Kidney (tissue), 14 donors: ENCODE measurements around the gene IL31. TPM values are rescaled to one million over a fixed set of nuclear protein-coding genes. Genes with fewer than 3 reads are reported as not detected.

Source experiments
- DNase-seq, 5 donors: peaks; one replicate each; pipeline ENCODE4 v3.0.0-alpha.2; 2013 to 2020
- FAIRE-seq: peaks from 2 replicates; lab custom pipeline; 2012; peaks lifted over from hg19 to GRCh38; lab: Jason Lieb, UNC
- H3K27ac ChIP-seq, 2 donors: one replicate each; pipeline ENCODE4 v1.7.0; 2013; ENCODE audit warnings: low read depth in 2 of 2, low read length in 2 of 2, inconsistent platforms in 1 of 2
- H3K27me3 ChIP-seq: one replicate; pipeline ENCODE4 v1.7.1; 2013; ENCODE audit warnings: low read length, inconsistent platforms; ENCODE audit not compliant: control insufficient read depth, insufficient read depth
- H3K36me3 ChIP-seq, 3 donors: one replicate each; pipeline versions ENCODE4 v1.7.0 to v1.7.1; 2013; ENCODE audit warnings: low read length in 3 of 3, control low read depth in 1 of 3, inconsistent platforms in 1 of 3; ENCODE audit not compliant: insufficient read depth in 3 of 3, control insufficient read depth in 2 of 3
- H3K4me1 ChIP-seq, 3 donors: one replicate each; pipeline versions ENCODE4 v1.7.0 to v1.7.1; 2013; ENCODE audit warnings: low read length in 3 of 3, inconsistent platforms in 1 of 3, low read depth in 1 of 3; ENCODE audit not compliant: control insufficient read depth in 2 of 3, insufficient read depth in 2 of 3
- H3K4me3 ChIP-seq, 3 donors: one replicate each; pipeline versions ENCODE4 v1.7.0 to v1.8.1; 2013; ENCODE audit warnings: low read length in 3 of 3, control low read depth in 1 of 3, inconsistent platforms in 1 of 3
- H3K9ac ChIP-seq, 3 donors: one replicate each; pipeline versions ENCODE4 v1.7.0 to v1.7.1; 2013; ENCODE audit warnings: low read length in 3 of 3, control low read depth in 1 of 3, inconsistent platforms in 1 of 3
- H3K9me3 ChIP-seq, 3 donors: one replicate each; pipeline versions ENCODE4 v1.7.0 to v1.7.1; 2013; ENCODE audit warnings: low read length in 3 of 3, control low read depth in 1 of 3, inconsistent platforms in 1 of 3; ENCODE audit not compliant: control insufficient read depth in 2 of 3, insufficient read depth in 1 of 3
- intact Hi-C: fragments of 100-400 bp; cut with DNase I; formaldehyde crosslinking; loops from one replicate; pipeline ENCODE4 v1.11.1; 2022
- polyA plus RNA-seq: library from polyadenylated mRNA; stranded (reverse); fragments of 350-450 nt; fragmentation: Illumina TruSeq; extraction: RNeasy Lipid Tissue Mini Kit (QIAGEN cat#74804); gene quantifications from one replicate; pipeline ENCODE4 v1.2.3, GENCODE V29; 2014; ENCODE audit warnings: low read depth, low replicate concordance; ENCODE audit not compliant: insufficient read depth
- total RNA-seq: library from RNA; stranded (reverse); fragmentation: NEBNext Ultra II Directional; extraction: Animal tissue kit (Norgen Biotek cat#: 25700); gene quantifications from one replicate; pipeline ENCODE4 v1.2.1, GENCODE V29; 2021
- TF ChIP-seq, protein P1 (sequence below): IDR thresholded peaks from 3 replicates; pipeline ENCODE4 v1.5.1; 2012; ENCODE audit warnings: mild to moderate bottlenecking, moderate library complexity, borderline replicate concordance; ENCODE audit not compliant: insufficient read depth; ENCODE audit errors: extremely low read depth
- donor health status: control.
- donor health status: control.
- donor health status: control.
- donor health status: control.
- donor health status: control.
- donor health status: DM: yes; HTN: yes; CAD: no.
- donor health status: Normal renal cell carcinoma (clear cell type).

Gene IL31
- total and polyA plus RNA-seq, 2 donors from 2014 or later, result not detected

DNA sequence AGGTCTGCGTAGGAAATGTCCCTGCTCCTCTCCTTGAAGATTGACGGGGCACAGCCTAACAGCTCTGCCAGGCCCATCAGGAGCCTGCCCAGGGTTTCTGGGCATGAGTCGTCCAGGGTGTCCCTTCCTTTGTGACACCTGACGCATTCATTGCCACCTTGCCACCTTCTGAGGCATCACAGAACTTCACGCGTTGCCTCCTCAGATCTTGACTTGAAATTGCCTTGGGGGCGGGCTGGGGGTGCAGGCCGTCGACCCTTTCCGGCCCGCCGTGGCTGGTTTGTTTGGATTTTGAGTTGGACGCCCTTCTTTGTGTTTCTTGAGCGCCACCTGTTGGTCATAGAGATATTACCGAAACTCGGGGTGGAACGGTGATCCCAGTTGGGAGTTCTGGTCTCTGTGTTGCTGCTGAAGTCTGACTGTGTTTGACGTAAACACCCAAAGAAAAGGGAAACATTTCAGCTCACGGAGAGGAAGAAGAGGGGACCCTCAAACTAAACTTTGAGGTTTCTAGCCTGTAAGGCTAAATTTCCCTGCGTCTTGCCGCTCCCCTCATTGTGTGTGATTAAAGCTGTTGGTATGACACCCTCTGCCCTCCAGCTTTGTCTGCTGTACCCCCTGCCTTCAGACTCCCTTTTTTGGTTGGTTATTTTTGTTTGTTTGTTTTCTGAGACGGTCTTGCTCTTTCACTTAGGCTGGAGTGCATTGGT lies 50.8 kb downstream of the IL31 start:
- Histone ChIP-seq H3K9me3 (no peaks in the 10 kb centered on the region), H3K27ac (no peak overlapping the region), H3K9ac (no peak overlapping the region), H3K4me3 (no peak overlapping the region), H3K36me3 (peaks cover 0 to 6% (median 2%) of the 10 kb centered on the region in 3 donors), H3K4me1 (peaks cover 0 to 27% (median 27%) of the 10 kb centered on the region in 3 donors), H3K27me3 (no peaks in the 10 kb centered on the region)
- FAIRE-seq (no peak), DNase-seq (peak; percentile 75 to 91 (median 84))
- intact Hi-C loops, result loop anchor here (5.0 kb wide), 1 partner anchor 66 kb away; no protein-coding TSS in a partner anchor
- TF ChIP-seq, protein P1, sequence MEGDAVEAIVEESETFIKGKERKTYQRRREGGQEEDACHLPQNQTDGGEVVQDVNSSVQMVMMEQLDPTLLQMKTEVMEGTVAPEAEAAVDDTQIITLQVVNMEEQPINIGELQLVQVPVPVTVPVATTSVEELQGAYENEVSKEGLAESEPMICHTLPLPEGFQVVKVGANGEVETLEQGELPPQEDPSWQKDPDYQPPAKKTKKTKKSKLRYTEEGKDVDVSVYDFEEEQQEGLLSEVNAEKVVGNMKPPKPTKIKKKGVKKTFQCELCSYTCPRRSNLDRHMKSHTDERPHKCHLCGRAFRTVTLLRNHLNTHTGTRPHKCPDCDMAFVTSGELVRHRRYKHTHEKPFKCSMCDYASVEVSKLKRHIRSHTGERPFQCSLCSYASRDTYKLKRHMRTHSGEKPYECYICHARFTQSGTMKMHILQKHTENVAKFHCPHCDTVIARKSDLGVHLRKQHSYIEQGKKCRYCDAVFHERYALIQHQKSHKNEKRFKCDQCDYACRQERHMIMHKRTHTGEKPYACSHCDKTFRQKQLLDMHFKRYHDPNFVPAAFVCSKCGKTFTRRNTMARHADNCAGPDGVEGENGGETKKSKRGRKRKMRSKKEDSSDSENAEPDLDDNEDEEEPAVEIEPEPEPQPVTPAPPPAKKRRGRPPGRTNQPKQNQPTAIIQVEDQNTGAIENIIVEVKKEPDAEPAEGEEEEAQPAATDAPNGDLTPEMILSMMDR, result peak; percentile 76

Other genes starting within 250 kb of the IL31 start
- gene BCL7A, start 152.3 kb downstream of the IL31 start, total RNA-seq, result 22.7 TPM
- gene BCL7A, start 152.3 kb downstream of the IL31 start, polyA plus RNA-seq, result 6.8 TPM
- 67.6 TPM for gene MLXIP, start 95.5 kb downstream of the IL31 start, total RNA-seq
- 10.9 TPM for gene MLXIP, start 95.5 kb downstream of the IL31 start, polyA plus RNA-seq
- 4.8 TPM for gene LRRC43, start 8.9 kb upstream of the IL31 start, total RNA-seq
- gene LRRC43, start 8.9 kb upstream of the IL31 start, polyA plus RNA-seq, result 7.9 TPM
- gene B3GNT4, start 29.5 kb upstream of the IL31 start, total RNA-seq, result 0.35 TPM
- 8.0 TPM for gene B3GNT4, start 29.5 kb upstream of the IL31 start, polyA plus RNA-seq
- 43.7 TPM for gene DIABLO, start 51.8 kb upstream of the IL31 start, total RNA-seq
- 97.7 TPM for gene DIABLO, start 51.8 kb upstream of the IL31 start, polyA plus RNA-seq
- gene VPS33A, start 92.3 kb upstream of the IL31 start, total RNA-seq, result 20.1 TPM
- 11.1 TPM for gene VPS33A, start 92.3 kb upstream of the IL31 start, polyA plus RNA-seq
- 85.3 TPM for gene CLIP1, start 248.4 kb upstream of the IL31 start, total RNA-seq
- 14.5 TPM for gene CLIP1, start 248.4 kb upstream of the IL31 start, polyA plus RNA-seq